Ishikawa (cell line): Measurements from ENCODE around the gene NELL1.

ENCODE experiments used
- CEBPB ChIP-seq: IDR thresholded peaks from 2 replicates; pipeline ENCODE4 v1.6.1; 2012
- CREB1 ChIP-seq: IDR thresholded peaks from 2 replicates; pipeline ENCODE4 v1.6.1; 2012; ENCODE audit warnings: low read depth
- EGR1 ChIP-seq: IDR thresholded peaks from 2 replicates; pipeline ENCODE4 v1.6.1; 2012
- EP300 ChIP-seq: IDR thresholded peaks from 2 replicates; pipeline ENCODE4 v1.6.1; 2012; ENCODE audit warnings: borderline replicate concordance
- FOXM1 ChIP-seq: IDR thresholded peaks from 2 replicates; pipeline ENCODE4 v1.6.1; 2012; ENCODE audit warnings: low read depth, borderline replicate concordance
- MAX ChIP-seq: IDR thresholded peaks from 2 replicates; pipeline ENCODE4 v1.6.1; 2012
- NFIC ChIP-seq: IDR thresholded peaks from 2 replicates; pipeline ENCODE4 v1.6.1; 2012
- RAD21 ChIP-seq: IDR thresholded peaks from 2 replicates; pipeline ENCODE4 v1.6.1; 2012; ENCODE audit warnings: low read depth
- REST ChIP-seq: IDR thresholded peaks from 2 replicates; pipeline ENCODE4 v1.6.1; 2012; ENCODE audit warnings: low read depth, mild to moderate bottlenecking
- TAF1 ChIP-seq: IDR thresholded peaks from 2 replicates; pipeline ENCODE4 v1.6.1; 2012; ENCODE audit warnings: low read depth, mild to moderate bottlenecking
- TCF12 ChIP-seq: IDR thresholded peaks from 2 replicates; pipeline ENCODE4 v1.6.1; 2012; ENCODE audit warnings: low read depth
- TEAD4 ChIP-seq: IDR thresholded peaks from 2 replicates; pipeline ENCODE4 v1.6.1; 2012
- USF1 ChIP-seq: IDR thresholded peaks from 2 replicates; pipeline ENCODE4 v1.6.1; 2012
- YY1 ChIP-seq: IDR thresholded peaks from 2 replicates; pipeline ENCODE4 v1.6.1; 2012; ENCODE audit warnings: low read depth
- ZBTB7A ChIP-seq: IDR thresholded peaks from 2 replicates; pipeline ENCODE4 v1.6.1; 2012; ENCODE audit warnings: low read depth

NELL1 gene

GRCh38 chr11:21385669-21386440, 716.5 kb downstream of the NELL1 start:
- TF ChIP-seq TEAD4 (no peak), REST (peak; percentile 41; the same call in 1 of the 2 replicates)

DNA sequence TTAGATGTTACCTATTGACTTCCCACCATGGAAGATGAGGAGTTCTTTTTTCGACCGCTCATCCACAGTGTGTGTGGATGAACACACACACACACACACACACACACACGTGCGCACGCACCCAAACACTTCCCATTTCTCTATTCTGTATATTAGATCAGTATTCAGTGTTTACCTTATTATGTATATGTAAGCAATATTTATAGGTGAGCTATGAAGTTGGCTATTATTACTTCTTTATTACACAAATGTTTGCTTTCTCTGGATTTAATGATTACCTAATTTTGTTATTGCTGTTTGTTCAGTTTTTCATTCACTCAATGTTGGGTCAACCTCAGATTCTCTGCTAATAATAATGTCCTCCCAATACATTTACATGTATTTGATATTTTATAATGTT, 721.0 kb downstream of the NELL1 start:
- TF ChIP-seq TEAD4 (no peak), EGR1 (no peak), TAF1 (no peak), EP300 (no peak), REST (no peak), TCF12 (no peak), RAD21 (no peak), MAX (no peak), YY1 (no peak), NFIC (no peak), USF1 (no peak), CEBPB (no peak), ZBTB7A (no peak), CREB1 (no peak), FOXM1 (no peak)

- TF ChIP-seq CREB1, result no peak
- TF ChIP-seq RAD21, result no peak
- TF ChIP-seq ZBTB7A, result no peak
- no peak for TF ChIP-seq CEBPB
- TF ChIP-seq YY1, result no peak
- no peak for TF ChIP-seq MAX
- TF ChIP-seq TCF12, result no peak
- no peak for TF ChIP-seq NFIC
- TF ChIP-seq FOXM1, result no peak
- no peak for TF ChIP-seq TAF1
- TF ChIP-seq REST, result no peak
These were observed 727.1 kb downstream of the NELL1 start for GRCh38 chr11:21396342-21397008.

DNA sequence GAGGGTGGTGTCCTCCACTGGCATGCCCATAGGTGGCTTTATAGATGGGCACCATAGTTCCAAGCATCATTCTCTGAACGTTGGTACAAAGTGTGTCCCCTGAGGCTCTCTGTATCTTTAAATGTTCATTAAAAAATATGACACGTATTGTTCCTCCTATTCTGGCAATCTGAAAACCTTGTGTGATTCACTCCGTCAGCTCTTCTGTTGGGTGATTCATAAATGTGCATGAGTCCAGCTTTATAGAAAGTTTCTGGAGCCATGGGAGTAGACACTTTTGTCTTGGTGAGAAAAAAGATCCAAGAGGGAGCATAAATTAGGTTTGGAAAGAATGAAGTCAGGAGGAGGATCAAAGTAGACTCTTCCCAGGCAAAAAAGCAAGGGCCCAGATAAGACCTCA, 728.8 kb downstream of the NELL1 start:
- TF ChIP-seq USF1, result no peak
- no peak for TF ChIP-seq MAX
- no peak for TF ChIP-seq TCF12
- no peak for TF ChIP-seq FOXM1
- TF ChIP-seq YY1, result no peak
- no peak for TF ChIP-seq RAD21
